Trophoblast cell (in vitro differentiated cells and primary cell): Measurements from ENCODE around the gene SEL1L3.

ENCODE experiments used
- DNase-seq, 2 donors: peaks; one replicate each; pipeline ENCODE4 v3.0.0-alpha.2; 2016
- H2AFZ ChIP-seq: 2 replicates; pipeline ENCODE4 v1.6.1; 2013; ENCODE audit warnings: low read length, moderate library complexity, mild to moderate bottlenecking; ENCODE audit not compliant: insufficient read depth, poor library complexity
- H2AK5ac ChIP-seq: 2 replicates; pipeline ENCODE4 v1.6.1; 2013; ENCODE audit warnings: mild to moderate bottlenecking, low read length
- H2BK120ac ChIP-seq: 2 replicates; pipeline ENCODE4 v1.6.1; 2013; ENCODE audit warnings: low read length, mild to moderate bottlenecking, moderate library complexity; ENCODE audit not compliant: insufficient read depth, poor library complexity
- H2BK12ac ChIP-seq: 2 replicates; pipeline ENCODE4 v1.6.1; 2013; ENCODE audit warnings: mild to moderate bottlenecking, low read length, moderate library complexity
- H2BK5ac ChIP-seq: 2 replicates; pipeline ENCODE4 v1.6.1; 2013; ENCODE audit warnings: low read length, low read depth, moderate library complexity, mild to moderate bottlenecking; ENCODE audit not compliant: poor library complexity
- H3K14ac ChIP-seq: 2 replicates; pipeline ENCODE4 v1.6.1; 2013; ENCODE audit warnings: mild to moderate bottlenecking, low read length
- H3K18ac ChIP-seq: 2 replicates; pipeline ENCODE4 v1.6.1; 2013; ENCODE audit warnings: mild to moderate bottlenecking, low read length
- H3K23ac ChIP-seq: 2 replicates; pipeline ENCODE4 v1.6.1; 2013; ENCODE audit warnings: low read length
- H3K27ac ChIP-seq: 2 replicates; pipeline ENCODE4 v1.5.1; 2013; ENCODE audit warnings: low read depth, mild to moderate bottlenecking, inconsistent platforms, low read length, moderate library complexity
- H3K27me3 ChIP-seq: 2 replicates; pipeline ENCODE4 v1.6.1; 2013; ENCODE audit warnings: inconsistent platforms, mild to moderate bottlenecking, low read length, moderate library complexity; ENCODE audit not compliant: insufficient read depth
- H3K36me3 ChIP-seq, 2 experiments: 1 replicate in 1 of 2; 2 replicates in 1 of 2; pipeline ENCODE4 v1.6.1; 2013; ENCODE audit warnings: low read length in 2 of 2, mild to moderate bottlenecking in 2 of 2, moderate library complexity in 1 of 2; ENCODE audit not compliant: insufficient read depth in 2 of 2, control insufficient read depth in 1 of 2
- H3K4ac ChIP-seq: 2 replicates; pipeline ENCODE4 v1.6.1; 2013; ENCODE audit warnings: low read depth, mild to moderate bottlenecking, low read length, moderate library complexity
- H3K4me1 ChIP-seq, 2 experiments: 1 replicate in 1 of 2; 2 replicates in 1 of 2; pipeline ENCODE4 v1.6.1; 2013; ENCODE audit warnings: low read length in 2 of 2, mild to moderate bottlenecking in 2 of 2, moderate library complexity in 1 of 2; ENCODE audit not compliant: insufficient read depth in 2 of 2, control insufficient read depth in 1 of 2
- H3K4me2 ChIP-seq: 2 replicates; pipeline ENCODE4 v1.6.1; 2013; ENCODE audit warnings: inconsistent platforms, mild to moderate bottlenecking, low read length, moderate library complexity
- H3K4me3 ChIP-seq: 2 replicates; pipeline ENCODE4 v1.5.1; 2013; ENCODE audit warnings: mild to moderate bottlenecking, low read depth, low read length, inconsistent platforms
- H3K79me1 ChIP-seq: one replicate; pipeline ENCODE4 v1.6.1; 2013; ENCODE audit warnings: low read length
- H3K79me2 ChIP-seq: 2 replicates; pipeline ENCODE4 v1.6.1; 2013; ENCODE audit warnings: low read length, mild to moderate bottlenecking; ENCODE audit not compliant: control insufficient read depth, insufficient read depth, poor library complexity
- H3K9ac ChIP-seq: 2 replicates; pipeline ENCODE4 v1.6.1; 2013; ENCODE audit warnings: mild to moderate bottlenecking, low read length
- H3K9me3 ChIP-seq: 2 replicates; pipeline ENCODE4 v1.6.1; 2013; ENCODE audit warnings: low read depth, mild to moderate bottlenecking, control low read depth, inconsistent platforms, low read length; ENCODE audit not compliant: insufficient read depth
- H4K12ac ChIP-seq: 2 replicates; pipeline ENCODE4 v1.6.1; 2013; ENCODE audit warnings: low read depth, mild to moderate bottlenecking, low read length, moderate library complexity
- H4K8ac ChIP-seq: 2 replicates; pipeline ENCODE4 v1.6.1; 2013; ENCODE audit warnings: low read depth, mild to moderate bottlenecking, low read length, moderate library complexity
- H4K91ac ChIP-seq: one replicate; pipeline ENCODE4 v1.6.1; 2013; ENCODE audit warnings: low read depth, mild to moderate bottlenecking, low read length, moderate library complexity
- WGBS: extraction: QIAGEN DNeasy Blood & Tissue Kit; methylation state at CpG from one replicate; pipeline ENCODE4 v1.1.7; 2013; ENCODE audit warnings: missing lambda C conversion rate; ENCODE audit not compliant: insufficient read length, insufficient coverage; ENCODE audit errors: extremely low coverage; 5-methylcytosine and 5-hydroxymethylcytosine counted together

The SEL1L3 gene

DNA sequence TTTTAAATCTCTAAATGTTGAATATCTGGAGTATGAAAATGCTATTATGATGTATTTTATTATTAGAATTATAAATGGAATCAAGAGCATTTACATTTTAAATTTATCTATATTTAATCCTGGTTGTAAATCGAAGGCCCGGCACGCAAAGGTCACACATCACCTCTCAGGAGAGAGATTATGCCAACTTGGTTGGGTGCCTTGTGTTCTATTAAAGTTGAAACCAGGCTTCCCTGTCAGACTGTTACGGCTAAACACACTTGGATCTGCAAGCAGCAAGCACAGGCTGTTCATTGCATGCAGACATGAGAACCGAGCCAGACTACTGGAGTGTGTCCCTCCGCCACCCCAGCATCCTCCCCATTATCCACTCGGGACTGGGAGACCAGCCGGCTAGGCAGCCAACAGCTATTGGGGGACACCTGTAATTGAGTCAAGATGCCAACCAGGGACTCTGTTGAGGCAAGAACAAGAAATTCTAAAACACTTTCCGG is 16.4 kb upstream of the SEL1L3 start:
- Histone ChIP-seq H2AK5ac (no peak overlapping the region), H2AFZ (no peak overlapping the region), H3K18ac (no peak overlapping the region), H3K36me3 (no peaks in the 10 kb centered on the region), H3K9ac (no peak overlapping the region), H4K91ac (no peak overlapping the region), H2BK120ac (no peak overlapping the region), H3K4ac (no peak overlapping the region), H3K79me2 (no peaks in the 10 kb centered on the region), H3K4me1 (no peaks in the 10 kb centered on the region), H3K27ac (no peak overlapping the region), H3K27me3 (no peaks in the 10 kb centered on the region), H3K14ac (no peak overlapping the region), H3K4me3 (no peak overlapping the region), H2BK5ac (no peak overlapping the region), H3K23ac (no peak overlapping the region), H4K8ac (no peak overlapping the region), H2BK12ac (no peak overlapping the region), H3K4me2 (no peak overlapping the region), H3K9me3 (no peaks in the 10 kb centered on the region), H3K79me1 (no peaks in the 10 kb centered on the region), H4K12ac (no peak overlapping the region)
- DNase-seq: no peak
- WGBS: no CpG with 5 or more reads among the region's 9 CpGs

DNA sequence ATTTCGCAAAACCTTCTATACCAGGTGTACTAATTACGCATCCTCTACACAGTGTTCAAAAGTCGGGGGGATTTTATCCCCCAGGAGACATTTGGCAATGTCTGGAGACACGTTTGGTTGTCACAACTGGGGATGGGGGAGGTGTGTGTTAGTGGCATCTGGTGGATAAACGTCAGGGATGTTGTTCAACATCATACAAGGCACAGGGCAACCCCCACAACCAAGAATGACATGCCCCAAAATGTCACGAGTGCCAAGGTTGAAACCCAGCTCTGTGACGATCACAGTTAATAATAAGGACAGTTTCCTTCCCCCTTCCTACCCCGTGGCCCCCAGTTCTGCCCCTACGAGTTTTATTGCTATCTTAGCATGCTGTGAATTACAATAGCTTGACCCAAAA is 15.9 kb upstream of the SEL1L3 start:
- Histone ChIP-seq H3K18ac (no peak overlapping the region), H3K79me1 (no peaks in the 10 kb centered on the region), H2BK12ac (no peak overlapping the region), H2BK120ac (no peak overlapping the region), H3K14ac (no peak overlapping the region), H3K27me3 (no peaks in the 10 kb centered on the region), H3K4me2 (no peak overlapping the region), H4K12ac (no peak overlapping the region), H3K4ac (no peak overlapping the region), H2BK5ac (no peak overlapping the region), H4K8ac (no peak overlapping the region), H2AFZ (no peak overlapping the region), H3K9me3 (no peaks in the 10 kb centered on the region), H3K36me3 (no peaks in the 10 kb centered on the region), H4K91ac (no peak overlapping the region), H3K79me2 (no peaks in the 10 kb centered on the region), H3K4me1 (no peaks in the 10 kb centered on the region), H3K27ac (no peak overlapping the region), H2AK5ac (no peak overlapping the region), H3K9ac (no peak overlapping the region), H3K23ac (no peak overlapping the region), H3K4me3 (no peak overlapping the region)
- WGBS: no CpG with 5 or more reads among the region's 9 CpGs
- no peak for DNase-seq

DNA sequence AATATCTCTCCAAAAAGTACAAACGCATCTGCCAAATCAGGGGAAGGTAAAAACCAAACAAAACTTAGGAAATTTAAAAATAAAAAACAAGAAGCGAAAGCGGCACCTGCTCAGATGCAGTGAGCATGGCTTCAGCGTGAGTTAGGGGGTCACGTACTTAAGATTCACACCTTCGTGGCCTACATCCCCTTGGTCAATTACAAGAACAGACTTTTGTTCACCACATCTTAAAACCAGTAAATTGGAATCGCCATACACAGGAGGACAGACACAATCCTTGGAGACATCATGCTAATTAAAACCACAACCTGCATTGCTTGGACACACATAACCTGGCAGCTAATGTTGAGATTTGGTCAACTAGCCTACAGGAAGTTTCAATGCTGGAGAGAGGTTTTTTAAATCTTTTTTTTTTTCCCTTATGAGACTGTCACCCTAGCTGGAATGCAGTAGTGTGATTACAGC is 12.5 kb upstream of the SEL1L3 start:
- WGBS: no CpG with 5 or more reads among the region's 7 CpGs
- DNase-seq: no peak
- H3K4me1 ChIP-seq: no peaks in the 10 kb centered on the region
- no peak overlapping the region for H3K14ac ChIP-seq
- H2AK5ac ChIP-seq: no peak overlapping the region
- H3K27me3 ChIP-seq: no peaks in the 10 kb centered on the region
- H4K8ac ChIP-seq: no peak overlapping the region
- H3K4me3 ChIP-seq: no peak overlapping the region
- no peaks in the 10 kb centered on the region for H3K79me2 ChIP-seq
- no peaks in the 10 kb centered on the region for H3K36me3 ChIP-seq
- H2AFZ ChIP-seq: no peak overlapping the region
- no peak overlapping the region for H3K18ac ChIP-seq
- H2BK12ac ChIP-seq: no peak overlapping the region
- no peak overlapping the region for H4K91ac ChIP-seq
- H3K79me1 ChIP-seq: no peaks in the 10 kb centered on the region
- H2BK120ac ChIP-seq: no peak overlapping the region
- H3K9me3 ChIP-seq: no peaks in the 10 kb centered on the region
- H3K27ac ChIP-seq: no peak overlapping the region
- no peak overlapping the region for H2BK5ac ChIP-seq
- no peak overlapping the region for H3K23ac ChIP-seq
- H4K12ac ChIP-seq: no peak overlapping the region
- no peak overlapping the region for H3K9ac ChIP-seq
- H3K4me2 ChIP-seq: no peak overlapping the region
- H3K4ac ChIP-seq: no peak overlapping the region

DNA sequence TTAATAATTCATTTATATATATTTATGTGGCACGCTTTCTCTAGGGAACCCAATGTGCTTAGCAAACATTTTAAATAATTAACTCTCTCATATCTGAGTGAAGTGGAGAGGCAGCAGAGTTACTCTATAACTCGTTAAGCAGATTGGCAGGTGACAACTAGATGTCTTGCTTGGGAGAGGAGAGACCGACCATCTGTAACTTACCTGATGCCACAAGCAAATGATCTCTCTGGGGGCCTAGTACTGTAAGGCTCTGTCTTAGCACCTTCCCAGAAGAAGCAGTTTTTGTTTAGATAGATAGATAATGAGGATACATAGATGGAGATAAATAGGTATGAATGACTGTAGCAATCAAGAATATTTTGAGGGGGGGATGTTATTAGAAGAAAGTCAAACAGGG is 11.9 kb upstream of the SEL1L3 start:
- Histone ChIP-seq H3K14ac (no peak overlapping the region), H3K18ac (no peak overlapping the region)

More for the DNA sequence above, 11.9 kb upstream of the SEL1L3 start:
- Histone ChIP-seq H3K36me3 (no peaks in the 10 kb centered on the region), H2AK5ac (no peak overlapping the region), H3K9ac (no peak overlapping the region), H4K12ac (no peak overlapping the region), H3K79me1 (no peaks in the 10 kb centered on the region), H3K79me2 (no peaks in the 10 kb centered on the region), H2AFZ (no peak overlapping the region), H3K27ac (no peak overlapping the region), H4K8ac (no peak overlapping the region), H3K23ac (no peak overlapping the region), H2BK12ac (no peak overlapping the region), H3K4ac (no peak overlapping the region), H3K27me3 (no peaks in the 10 kb centered on the region), H3K4me1 (no peaks in the 10 kb centered on the region), H3K4me2 (no peak overlapping the region), H3K9me3 (no peaks in the 10 kb centered on the region), H4K91ac (no peak overlapping the region), H3K4me3 (no peak overlapping the region), H2BK120ac (no peak overlapping the region), H2BK5ac (no peak overlapping the region)
- DNase-seq: no peak
- no CpG with 5 or more reads among the region's 3 CpGs for WGBS
